Esophagus muscularis mucosa (tissue), 4 donors: ENCODE results near the gene TBPL2. TPM values are rescaled to one million over a fixed set of nuclear protein-coding genes. Genes with fewer than 3 reads are reported as not detected.

Source experiments
- DNase-seq: peaks from one replicate; pipeline ENCODE4 v3.0.0-alpha.2; 2017; ENCODE audit errors: extremely low spot score
- H3K27ac ChIP-seq, 4 donors: fragments of 200-600 bp; sonication (generic); replicated peaks in 1 of 4; 1 replicate in 3 of 4; 2 replicates in 1 of 4; pipeline ENCODE4 v1.5.1; 2016 to 2019; ENCODE audit warnings: mild to moderate bottlenecking in 1 of 4
- H3K27me3 ChIP-seq, 4 donors: fragments of 200-600 bp; sonication (generic); one replicate each; pipeline versions ENCODE4 v1.5.1 to v1.6.0; 2016 to 2019
- H3K36me3 ChIP-seq, 4 donors: fragments of 200-600 bp; sonication (generic); one replicate each; pipeline ENCODE4 v1.5.1; 2016 to 2019
- H3K4me1 ChIP-seq, 4 donors: fragments of 200-600 bp; sonication (generic); one replicate each; pipeline ENCODE4 v1.5.1; 2016 to 2019
- H3K4me3 ChIP-seq, 4 donors: fragments of 200-600 bp; sonication (generic); 1 replicate in 2 of 4; 2 replicates in 2 of 4; pipeline ENCODE4 v1.5.1; 2016 to 2019; ENCODE audit warnings: mild to moderate bottlenecking in 4 of 4, moderate library complexity in 1 of 4
- H3K9me3 ChIP-seq, 4 donors: fragments of 200-600 bp; sonication (generic); 1 replicate in 3 of 4; 2 replicates in 1 of 4; pipeline ENCODE4 v1.5.1; 2016 to 2019
- EP300 ChIP-seq: sonication (generic); formaldehyde crosslinking; IDR thresholded peaks from one replicate; pipeline ENCODE4 v1.6.1; 2017; ENCODE audit warnings: antibody characterized with exemption
- POLR2A ChIP-seq: fragments of 450-650 bp; IDR thresholded peaks from one replicate; pipeline ENCODE4 v1.6.1; 2017; ENCODE audit warnings: antibody characterized with exemption, moderate library complexity, mild to moderate bottlenecking, low read depth
- POLR2AphosphoS5 ChIP-seq, 2 donors: sonication (generic); formaldehyde crosslinking; IDR thresholded peaks; one replicate each; pipeline ENCODE4 v1.6.1; 2017; ENCODE audit warnings: antibody characterized with exemption in 2 of 2
- WGBS: methylation state at CpG from one replicate; pipeline ENCODE4 v1.1.5; 2018; 5-methylcytosine and 5-hydroxymethylcytosine counted together
- intact Hi-C: fragments of 100-400 bp; cut with DNase I; formaldehyde crosslinking; loops from one replicate; pipeline ENCODE4 v1.15.1; 2023
- total RNA-seq, 4 donors: library from RNA; depleted of rRNA; stranded (reverse); fragments of >200 nt; gene quantifications; one replicate each; pipeline versions ENCODE4 v1.1.0 to v1.2.1, GENCODE V29; 2016
- TF ChIP-seq, protein P1 (sequence below), 3 experiments: fragments of 200-600 bp in 2 of 3; fragments of 450-650 bp in 1 of 3; sonication (generic) in 2 of 3; IDR thresholded peaks; one replicate each; pipeline ENCODE4 v1.5.1; 2017 to 2019; ENCODE audit warnings: antibody characterized with exemption in 3 of 3, mild to moderate bottlenecking in 2 of 3, moderate library complexity in 1 of 3

Gene TBPL2
- total RNA-seq, 4 donors from 2014 or later, result not detected

DNA sequence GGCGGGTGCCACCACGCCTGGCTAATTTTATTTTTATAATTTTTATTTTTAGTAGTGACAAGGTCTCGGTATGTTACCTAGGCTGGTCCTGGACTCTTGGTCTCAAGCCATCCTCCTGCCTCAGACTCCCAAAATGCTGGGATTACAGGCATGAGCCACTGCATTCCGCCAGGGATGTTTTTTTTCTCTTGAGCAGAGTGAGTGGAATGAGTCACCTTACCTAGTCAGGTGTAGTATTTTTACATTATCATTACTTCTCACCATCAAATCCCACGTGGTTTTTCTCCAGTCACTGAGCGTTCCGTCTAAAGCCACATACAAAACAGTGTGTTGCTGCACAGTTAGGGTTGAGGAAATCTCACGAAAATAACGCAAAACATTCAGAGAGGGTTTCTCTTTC lies 870 bp upstream of the TBPL2 start:
- WGBS, result 91% methylated on average over 9 of the region's 9 CpGs
- peaks cover 0 to 19% (median 3%) of the 10 kb centered on the region in 4 donors for H3K27me3 ChIP-seq
- no peak overlapping the region for H3K27ac ChIP-seq
- TF ChIP-seq, protein P1, sequence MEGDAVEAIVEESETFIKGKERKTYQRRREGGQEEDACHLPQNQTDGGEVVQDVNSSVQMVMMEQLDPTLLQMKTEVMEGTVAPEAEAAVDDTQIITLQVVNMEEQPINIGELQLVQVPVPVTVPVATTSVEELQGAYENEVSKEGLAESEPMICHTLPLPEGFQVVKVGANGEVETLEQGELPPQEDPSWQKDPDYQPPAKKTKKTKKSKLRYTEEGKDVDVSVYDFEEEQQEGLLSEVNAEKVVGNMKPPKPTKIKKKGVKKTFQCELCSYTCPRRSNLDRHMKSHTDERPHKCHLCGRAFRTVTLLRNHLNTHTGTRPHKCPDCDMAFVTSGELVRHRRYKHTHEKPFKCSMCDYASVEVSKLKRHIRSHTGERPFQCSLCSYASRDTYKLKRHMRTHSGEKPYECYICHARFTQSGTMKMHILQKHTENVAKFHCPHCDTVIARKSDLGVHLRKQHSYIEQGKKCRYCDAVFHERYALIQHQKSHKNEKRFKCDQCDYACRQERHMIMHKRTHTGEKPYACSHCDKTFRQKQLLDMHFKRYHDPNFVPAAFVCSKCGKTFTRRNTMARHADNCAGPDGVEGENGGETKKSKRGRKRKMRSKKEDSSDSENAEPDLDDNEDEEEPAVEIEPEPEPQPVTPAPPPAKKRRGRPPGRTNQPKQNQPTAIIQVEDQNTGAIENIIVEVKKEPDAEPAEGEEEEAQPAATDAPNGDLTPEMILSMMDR (IDR thresholded peaks at IDR 0.05), result no peak
- TF ChIP-seq POLR2A (no peak), EP300 (no peak), POLR2AphosphoS5 (IDR thresholded peaks at IDR 0.05) (no peak)
- H3K36me3 ChIP-seq, result no peaks in the 10 kb centered on the region
- intact Hi-C loops, result loop anchor here (10.0 kb wide), 1 partner anchor 144 kb away; the partner anchor contains the start of gene KTN1
- H3K4me1 ChIP-seq, result peaks cover 0 to 3% (median 2%) of the 10 kb centered on the region in 4 donors
- DNase-seq, result peak; percentile 47
- no peak overlapping the region for H3K4me3 ChIP-seq
- no peaks in the 10 kb centered on the region for H3K9me3 ChIP-seq

DNA sequence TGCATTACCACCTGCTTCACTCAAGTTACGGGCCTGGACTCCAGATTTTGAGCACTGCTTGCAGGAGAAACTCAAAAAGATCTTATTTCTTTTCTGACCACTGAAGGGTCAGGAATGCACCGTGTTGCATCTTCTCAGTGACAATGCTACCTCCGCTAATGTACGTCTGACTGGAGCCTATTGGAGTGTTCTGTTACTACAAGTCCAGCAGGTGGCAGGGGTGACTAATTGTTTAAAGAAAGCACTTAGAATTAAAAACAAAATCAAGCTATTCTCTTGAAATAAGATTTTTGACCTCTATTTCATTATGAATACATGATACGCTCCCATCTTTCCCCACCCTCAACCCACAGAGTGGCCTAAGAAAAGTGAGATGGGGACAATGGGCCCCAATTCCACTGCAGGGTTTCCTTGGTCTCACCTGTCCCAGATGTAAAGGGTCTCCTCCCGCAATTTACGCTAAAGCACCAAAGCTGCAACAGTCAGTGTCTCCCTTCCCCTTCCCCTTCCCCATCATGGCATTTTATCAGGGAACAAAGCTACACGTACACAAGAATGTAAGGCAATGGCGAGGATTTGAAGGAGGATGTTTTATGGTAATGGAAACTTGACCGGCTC lies 2.2 kb downstream of the TBPL2 start:
- intact Hi-C loops, result no loop called here
- Histone ChIP-seq H3K27me3 (peaks cover 0 to 19% (median 3%) of the 10 kb centered on the region in 4 donors), H3K4me3 (no peak overlapping the region), H3K36me3 (no peaks in the 10 kb centered on the region), H3K9me3 (no peaks in the 10 kb centered on the region), H3K27ac (no peak overlapping the region), H3K4me1 (no peaks in the 10 kb centered on the region)
- WGBS, result 46% methylated on average over 10 of the region's 10 CpGs
- peak; percentile 62 for DNase-seq
- TF ChIP-seq, protein P1 (IDR thresholded peaks at IDR 0.05), result peak in 2 of 3 experiments; percentile 36 to 47
- TF ChIP-seq POLR2A (no peak), POLR2AphosphoS5 (IDR thresholded peaks at IDR 0.05) (no peak), EP300 (no peak)

GRCh38 chr14:55436931-55437330 lies 3.5 kb downstream of the TBPL2 start:
- 71% methylated on average over 4 of the region's 4 CpGs for WGBS
- H3K4me1 ChIP-seq, result no peaks in the 10 kb centered on the region
- H3K9me3 ChIP-seq, result no peaks in the 10 kb centered on the region
- no peak overlapping the region for H3K4me3 ChIP-seq
- H3K27me3 ChIP-seq, result peaks cover 0 to 19% (median 3%) of the 10 kb centered on the region in 4 donors
- no peak for TF ChIP-seq EP300
- peak; percentile 55 for DNase-seq
- intact Hi-C loops, result no loop called here
- no peaks in the 10 kb centered on the region for H3K36me3 ChIP-seq
- H3K27ac ChIP-seq, result no peak overlapping the region

- no peak overlapping the region for H3K27ac ChIP-seq
- H3K9me3 ChIP-seq, result no peaks in the 10 kb centered on the region
- intact Hi-C loops, result no loop called here
- peaks cover 0 to 19% (median 3%) of the 10 kb centered on the region in 4 donors for H3K27me3 ChIP-seq
- peak; percentile 14 for DNase-seq
- no peak overlapping the region for H3K4me3 ChIP-seq
- 50% methylated on average over 4 of the region's 4 CpGs for WGBS
- TF ChIP-seq POLR2AphosphoS5 (IDR thresholded peaks at IDR 0.05) (no peak), POLR2A (no peak)
- TF ChIP-seq, protein P1 (IDR thresholded peaks at IDR 0.05), result no peak
- H3K4me1 ChIP-seq, result no peaks in the 10 kb centered on the region
- H3K36me3 ChIP-seq, result no peaks in the 10 kb centered on the region
Measured at GRCh38 chr14:55436519-55436918, 3.9 kb downstream of the TBPL2 start.

DNA sequence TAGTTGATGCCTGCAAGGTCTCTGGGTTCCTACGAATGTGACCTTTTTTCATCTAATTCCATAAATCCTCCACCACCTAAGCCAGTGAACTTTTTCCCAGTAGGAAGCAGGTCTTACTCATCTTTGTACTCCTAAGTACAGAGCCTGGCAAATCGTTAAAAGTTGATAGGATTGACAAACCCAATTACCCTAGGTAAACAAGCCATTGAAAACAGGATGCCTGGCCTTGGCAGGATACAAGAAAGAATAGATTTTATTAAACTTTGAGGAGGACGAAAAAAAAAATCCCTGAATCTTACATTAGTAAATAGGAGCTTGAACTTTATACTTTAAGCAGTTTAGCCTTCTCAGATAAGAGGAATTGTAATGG lies 5.6 kb downstream of the TBPL2 start:
- no peak overlapping the region for H3K27ac ChIP-seq
- TF ChIP-seq EP300, result no peak
- TF ChIP-seq POLR2A, result no peak
- TF ChIP-seq, protein P1 (IDR thresholded peaks at IDR 0.05), result no peak
- TF ChIP-seq POLR2AphosphoS5 (IDR thresholded peaks at IDR 0.05), result no peak
- intact Hi-C loops, result no loop called here
- no peaks in the 10 kb centered on the region for H3K4me1 ChIP-seq
- H3K36me3 ChIP-seq, result no peaks in the 10 kb centered on the region
- 62% methylated on average over 3 of the region's 3 CpGs for WGBS
- DNase-seq, result no peak
- no peaks in the 10 kb centered on the region for H3K9me3 ChIP-seq
- H3K27me3 ChIP-seq, result peaks cover 0 to 7% (median 0%) of the 10 kb centered on the region in 4 donors
- H3K4me3 ChIP-seq, result no peak overlapping the region
